GM18907 (cell line): ENCODE results near the gene APBA2.

Source experiments
- ATAC-seq: cut with Tn5 transposase; IDR thresholded peaks from one replicate; pipeline ENCODE4 v1.9.1; 2021; ENCODE audit warnings: mild to moderate bottlenecking, moderate library complexity; ENCODE audit not compliant: unreplicated experiment

The APBA2 gene

GRCh38 chr15:29113336-29114220 lies 227.8 kb downstream of the APBA2 start:
- no peak for ATAC-seq

DNA sequence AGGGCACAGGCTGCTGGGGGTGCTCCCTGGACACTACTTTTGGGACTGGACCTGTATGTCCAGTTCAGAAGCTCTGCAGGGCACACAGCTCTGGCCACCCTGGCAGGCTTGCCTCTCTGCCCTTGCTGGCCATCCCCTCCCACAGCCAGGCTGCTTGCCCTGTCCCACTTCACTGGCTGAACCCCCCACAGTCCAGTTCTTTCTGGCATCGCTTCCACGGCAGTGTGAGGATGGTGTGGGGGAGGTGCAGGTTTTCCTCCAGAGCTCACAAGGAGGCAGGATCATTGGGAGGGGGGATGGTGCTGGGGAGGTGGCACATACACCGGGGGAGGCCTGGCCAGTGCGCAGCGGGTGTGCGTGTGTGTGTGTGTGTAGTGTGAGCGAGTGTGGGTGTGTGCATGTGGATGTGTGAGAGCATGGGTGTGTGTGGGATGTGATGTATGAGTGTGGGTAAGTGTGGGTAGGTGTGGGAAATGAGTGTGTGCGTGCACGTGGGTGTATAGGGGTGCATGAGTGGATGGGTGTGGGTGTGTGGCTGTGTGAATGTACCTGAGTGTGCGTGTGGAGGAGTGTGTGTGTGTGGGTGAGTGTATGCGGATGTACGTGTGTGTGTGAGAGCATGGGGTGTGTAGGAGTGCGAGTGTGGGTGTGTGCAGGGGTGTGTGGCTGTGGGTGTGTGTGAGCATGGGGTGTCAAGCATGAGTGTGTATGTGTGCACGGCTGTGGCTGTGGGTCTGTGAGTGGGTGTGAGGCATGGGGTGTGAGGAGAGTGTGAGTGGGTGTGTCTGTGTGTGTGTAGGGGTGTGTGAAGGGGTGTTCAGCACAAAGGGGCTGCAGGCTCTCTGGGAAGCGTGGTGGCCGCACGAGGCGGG lies 228.7 kb downstream of the APBA2 start:
- no peak for ATAC-seq

GRCh38 chr15:29115093-29115991 lies 229.6 kb downstream of the APBA2 start:
- no peak for ATAC-seq

- ATAC-seq, result no peak
Observed at GRCh38 chr15:29116970-29117700, 231.4 kb downstream of the APBA2 start.

- ATAC-seq, result no peak
Observed at GRCh38 chr15:29117778-29118177, 232.0 kb downstream of the APBA2 start.

- no peak for ATAC-seq
Observed at GRCh38 chr15:29119847-29120246, 234.1 kb downstream of the APBA2 start.

DNA sequence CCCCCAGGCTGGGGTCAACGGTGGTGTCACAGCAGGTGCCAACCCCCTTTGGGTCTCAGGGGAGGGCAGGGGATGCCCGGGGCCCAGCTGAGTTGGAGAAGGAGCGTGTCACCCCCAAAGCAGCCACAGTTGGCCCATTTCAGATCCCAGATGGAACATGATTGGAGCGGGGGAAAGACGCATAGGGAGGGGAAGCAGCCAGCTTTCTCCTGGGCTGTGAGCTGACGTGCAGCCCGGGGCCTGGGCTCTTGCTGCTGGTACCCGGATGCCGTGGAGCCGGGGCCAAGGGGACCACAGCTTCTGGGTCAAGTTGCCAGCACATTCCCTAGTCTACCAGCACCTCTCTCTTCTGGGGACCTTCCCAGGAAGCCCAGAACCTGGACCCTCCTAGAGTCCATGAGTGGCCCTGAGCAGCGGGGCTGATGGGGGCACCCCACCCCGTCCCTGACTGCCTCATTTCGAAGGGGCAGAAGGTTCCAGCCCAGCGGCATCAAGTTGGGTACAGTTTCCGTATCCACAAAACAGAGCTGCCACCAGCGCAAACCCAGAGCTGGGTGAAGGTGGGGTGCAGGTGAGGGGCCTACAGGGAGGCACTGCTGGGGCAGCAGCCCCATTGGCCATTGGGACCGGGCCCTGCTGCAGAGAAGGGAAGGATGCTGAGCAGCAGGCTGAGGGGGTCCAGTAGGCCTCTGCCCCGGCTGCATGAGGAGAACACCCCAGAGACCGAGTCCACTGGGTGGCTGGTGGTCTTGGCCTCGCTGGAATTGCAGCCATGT lies 235.0 kb downstream of the APBA2 start:
- ATAC-seq, result no peak

- ATAC-seq, result no peak
Observed at GRCh38 chr15:29121369-29121656, 235.5 kb downstream of the APBA2 start.

DNA sequence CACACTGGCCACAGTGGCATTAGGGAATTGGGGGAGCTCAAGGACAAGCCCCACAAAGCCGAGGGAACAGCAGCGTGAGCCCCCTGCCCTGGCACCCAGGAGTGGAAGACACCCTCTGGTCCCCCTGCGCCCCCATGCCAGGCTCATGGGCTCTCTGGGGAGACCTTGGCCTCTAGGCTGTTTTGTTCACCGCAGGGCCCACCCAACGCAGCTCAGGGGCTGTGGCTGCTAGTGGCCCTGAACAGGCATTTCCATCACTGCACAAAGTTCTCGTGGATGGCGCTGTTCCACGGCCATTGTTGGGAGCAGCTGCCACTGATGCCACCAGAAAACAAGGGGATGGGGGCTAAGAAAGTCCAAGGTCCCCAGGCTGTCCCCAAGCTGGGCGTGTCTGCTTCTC lies 236.1 kb downstream of the APBA2 start:
- no peak for ATAC-seq

GRCh38 chr15:29122506-29122905 lies 236.7 kb downstream of the APBA2 start:
- no peak for ATAC-seq

GRCh38 chr15:29123171-29123570 lies 237.4 kb downstream of the APBA2 start:
- ATAC-seq, result no peak

GRCh38 chr15:29123991-29124390 lies 238.2 kb downstream of the APBA2 start:
- no peak for ATAC-seq

GRCh38 chr15:29124581-29125381 lies 239.0 kb downstream of the APBA2 start:
- no peak for ATAC-seq

DNA sequence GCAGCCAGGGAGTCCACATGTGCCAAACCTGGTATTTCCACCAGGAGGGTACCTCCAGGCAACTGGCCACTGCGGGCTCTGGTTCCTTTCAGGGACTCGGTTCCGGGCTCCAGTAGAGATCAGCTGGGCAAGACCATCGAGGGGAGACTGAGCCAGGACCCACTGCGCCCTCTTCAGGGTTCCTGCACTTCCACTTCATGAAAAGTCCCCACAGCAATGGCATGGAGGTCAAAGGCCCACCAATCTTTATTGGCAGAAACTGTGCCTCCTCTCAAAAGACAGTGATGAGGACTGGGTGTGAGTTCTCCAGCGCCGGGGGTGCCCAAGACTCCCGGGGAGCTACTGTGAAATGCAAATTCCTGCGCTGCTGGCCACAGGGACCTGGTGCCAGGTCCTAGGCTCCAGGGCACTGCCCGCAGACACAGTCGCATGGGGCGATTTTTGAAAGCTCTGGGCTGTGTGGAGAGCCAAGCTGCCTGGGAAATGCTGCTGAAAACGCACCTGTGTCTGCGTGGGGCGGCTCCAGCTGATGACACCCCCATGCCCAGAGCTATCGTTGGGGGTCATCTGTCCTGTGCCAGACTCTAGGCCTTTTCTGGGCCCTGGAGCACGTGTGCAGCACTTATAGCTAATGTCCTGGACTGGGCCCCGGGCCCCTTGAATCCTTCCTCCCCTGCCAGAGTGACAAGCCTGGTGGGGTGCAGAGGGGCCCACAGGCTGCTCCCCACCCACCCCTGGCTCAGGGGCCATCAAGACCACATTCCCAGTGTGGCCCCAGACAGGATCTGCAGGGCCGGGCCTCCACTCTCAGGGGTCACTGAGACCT lies 239.8 kb downstream of the APBA2 start:
- no peak for ATAC-seq

GRCh38 chr15:29126208-29126536 lies 240.4 kb downstream of the APBA2 start:
- ATAC-seq, result no peak

GRCh38 chr15:29126821-29127461 lies 241.2 kb downstream of the APBA2 start:
- no peak for ATAC-seq
